Fibroblast of skin of back (primary cell): Measurements from ENCODE around the gene CCR1.
"Not testable (repeated sequence)": the region's sequence is repeated elsewhere in the genome, so short reads cannot be mapped to it uniquely, and the experiment has no call there.

ENCODE experiments used
- DNase-seq: peaks from one replicate; pipeline ENCODE4 v3.0.0-alpha.2; 2013

CCR1 gene

GRCh38 chr3:46209746-46210470, 1.8 kb upstream of the CCR1 start:
- DNase-seq = no peak

GRCh38 chr3:46209053-46209452, 940 bp upstream of the CCR1 start:
- no peak for DNase-seq

GRCh38 chr3:46207514-46207913, 599 bp downstream of the CCR1 start:
- not testable (repeated sequence) for DNase-seq

GRCh38 chr3:46206282-46207015, 1.7 kb downstream of the CCR1 start:
- DNase-seq = no peak

GRCh38 chr3:46205286-46205960, 2.7 kb downstream of the CCR1 start:
- DNase-seq = no peak

GRCh38 chr3:46203681-46204080, 4.4 kb downstream of the CCR1 start:
- no peak for DNase-seq

GRCh38 chr3:46202535-46202934, 5.6 kb downstream of the CCR1 start:
- no peak for DNase-seq

GRCh38 chr3:46200790-46201189, 7.3 kb downstream of the CCR1 start:
- DNase-seq = no peak

GRCh38 chr3:46200211-46200610, 7.9 kb downstream of the CCR1 start:
- DNase-seq = no peak

GRCh38 chr3:46196261-46196957, 11.7 kb downstream of the CCR1 start:
- DNase-seq = no peak

GRCh38 chr3:46194868-46195553, 13.1 kb downstream of the CCR1 start:
- no peak for DNase-seq

- no peak for DNase-seq
Measured at GRCh38 chr3:46193436-46193835, 14.7 kb downstream of the CCR1 start.

- no peak for DNase-seq
Measured at GRCh38 chr3:46192939-46193338, 15.2 kb downstream of the CCR1 start.

GRCh38 chr3:46191730-46192129, 16.4 kb downstream of the CCR1 start:
- DNase-seq = no peak

GRCh38 chr3:46188708-46189107, 19.4 kb downstream of the CCR1 start:
- no peak for DNase-seq

- peak; percentile 29 for DNase-seq
Measured at GRCh38 chr3:46187876-46188275, 20.2 kb downstream of the CCR1 start.

- no peak for DNase-seq
Measured at GRCh38 chr3:46187341-46187700, 20.8 kb downstream of the CCR1 start.

- DNase-seq = no peak
Measured at GRCh38 chr3:46186471-46187340, 21.4 kb downstream of the CCR1 start.

- DNase-seq = peak; percentile 72
Measured at GRCh38 chr3:46184469-46184868, 23.6 kb downstream of the CCR1 start.

- no peak for DNase-seq
Measured at GRCh38 chr3:46183330-46183729, 24.8 kb downstream of the CCR1 start.

- DNase-seq = peak; percentile 22
Measured at GRCh38 chr3:46168583-46169345, 39.3 kb downstream of the CCR1 start.
